T-helper 1 cell treated with Interleukin-12 subunit alpha and Interleukin-12 subunit beta and Interleukin-4 antibody, amounts not matched to agents 30 μg/mL and 1 μg/mL, for 36 hours (primary cell): Measurements from ENCODE around the gene CLASRP.

Experiments used
- H3K27ac Mint-ChIP-seq: one replicate; pipeline ENCODE4 v1.8.0; 2021; ENCODE audit warnings: mild to moderate bottlenecking, mixed read lengths
- H3K27me3 Mint-ChIP-seq: one replicate; pipeline ENCODE4 v1.8.0; 2021; ENCODE audit warnings: low read depth, mixed read lengths
- H3K36me3 Mint-ChIP-seq: one replicate; pipeline ENCODE4 v1.8.0; 2021; ENCODE audit warnings: low read depth, mixed read lengths
- H3K4me1 Mint-ChIP-seq: one replicate; pipeline ENCODE4 v1.8.0; 2021; ENCODE audit warnings: low read depth, mixed read lengths
- H3K4me3 Mint-ChIP-seq: one replicate; pipeline ENCODE4 v1.8.0; 2021; ENCODE audit warnings: mild to moderate bottlenecking, moderate library complexity, mixed read lengths
- H3K9me3 Mint-ChIP-seq: one replicate; pipeline ENCODE4 v1.8.0; 2021; ENCODE audit warnings: mixed read lengths

Gene CLASRP

DNA sequence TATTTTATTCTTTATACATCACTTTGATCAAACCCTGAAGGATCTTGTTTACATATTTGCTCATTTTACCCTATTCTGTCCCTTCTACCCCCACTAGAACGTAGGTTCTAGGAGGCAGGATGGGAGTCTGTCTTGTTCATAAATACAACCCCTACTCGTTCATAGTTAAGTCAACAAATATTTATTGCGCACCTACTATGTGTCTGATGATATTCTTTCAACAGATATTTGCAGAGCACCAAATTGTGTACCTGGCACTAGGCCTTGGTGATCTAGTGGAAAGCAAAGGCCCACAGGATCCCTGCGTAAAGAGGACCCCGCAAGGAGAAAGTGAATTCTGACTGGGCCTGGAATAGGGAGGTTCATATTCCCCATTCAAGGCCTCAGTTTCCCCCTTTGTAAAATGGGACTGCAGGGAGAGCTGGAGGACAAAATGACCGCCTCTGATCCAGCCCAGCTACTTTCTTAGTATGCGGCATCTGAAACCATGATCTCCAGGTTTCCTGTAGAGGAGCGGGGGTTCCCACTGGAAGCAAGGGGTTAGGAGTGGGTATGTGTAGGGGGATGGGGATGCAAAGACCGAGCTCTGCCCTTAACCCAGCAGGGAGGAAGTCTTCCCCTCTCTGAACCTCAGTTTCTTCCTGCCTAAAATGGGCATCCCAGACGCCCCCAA lies 39.7 kb downstream of the CLASRP start:
- Mint-ChIP-seq H3K27ac (no peak overlapping the region), H3K36me3 (peaks cover 16% of the 10 kb centered on the region), H3K4me1 (peaks cover 29% of the 10 kb centered on the region), H3K27me3 (no peaks in the 10 kb centered on the region), H3K4me3 (peak overlapping the region; percentile 99), H3K9me3 (no peaks in the 10 kb centered on the region)

DNA sequence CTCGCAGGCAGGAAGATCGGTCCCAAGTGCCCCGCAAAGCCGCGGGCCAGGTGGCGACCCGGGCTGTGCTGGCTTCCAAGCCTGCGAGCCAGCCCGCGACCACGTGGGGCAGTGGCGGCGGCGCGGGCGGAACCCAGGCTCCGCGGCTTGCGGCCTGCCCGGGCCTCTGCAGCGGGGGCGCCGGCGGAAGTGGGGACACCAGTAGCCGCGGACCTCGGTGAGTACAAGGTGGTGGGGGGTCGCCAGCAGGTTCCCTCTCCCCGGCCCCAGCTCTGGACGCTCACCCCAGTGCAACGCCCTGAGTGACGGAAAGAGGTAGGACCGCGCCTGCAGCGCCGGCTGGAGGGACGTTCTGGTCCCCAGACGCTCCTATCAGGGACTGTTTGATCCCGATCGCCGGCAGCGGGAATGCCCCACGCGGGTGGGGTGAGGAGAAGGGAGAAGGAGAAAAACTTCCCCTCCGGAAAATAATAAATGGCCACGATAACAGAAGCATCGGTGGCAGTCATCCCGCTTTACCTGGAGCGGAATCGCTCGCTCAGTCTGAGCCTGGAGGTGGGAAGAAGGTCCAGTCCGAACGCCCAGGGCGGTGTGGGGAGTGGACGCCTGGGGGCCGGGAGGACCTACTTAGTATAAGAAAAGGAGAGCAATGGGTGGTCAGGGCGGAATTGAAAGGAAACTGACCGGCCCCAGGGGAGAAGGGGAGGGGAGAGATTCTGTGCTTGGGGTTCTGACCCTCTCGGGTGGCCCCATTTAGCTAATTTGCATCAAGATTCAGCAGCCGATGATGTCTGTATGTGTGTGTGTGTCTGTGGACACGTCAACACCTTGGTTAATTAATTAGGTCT lies 40.4 kb downstream of the CLASRP start, which contains the start of gene GEMIN7:
Gene GEMIN7, plus strand, starts transcription at position 198 of the 848 bp plus-strand sequence. CDS start 10,855 bp downstream, outside the sequence.
- Mint-ChIP-seq H3K36me3 (peaks cover 16% of the 10 kb centered on the region), H3K4me1 (peaks cover 29% of the 10 kb centered on the region), H3K9me3 (no peaks in the 10 kb centered on the region), H3K27ac (peak within 1 kb of the TSS; percentile 88), H3K27me3 (no peaks in the 10 kb centered on the region), H3K4me3 (peak within 1 kb of the TSS; percentile 99)

DNA sequence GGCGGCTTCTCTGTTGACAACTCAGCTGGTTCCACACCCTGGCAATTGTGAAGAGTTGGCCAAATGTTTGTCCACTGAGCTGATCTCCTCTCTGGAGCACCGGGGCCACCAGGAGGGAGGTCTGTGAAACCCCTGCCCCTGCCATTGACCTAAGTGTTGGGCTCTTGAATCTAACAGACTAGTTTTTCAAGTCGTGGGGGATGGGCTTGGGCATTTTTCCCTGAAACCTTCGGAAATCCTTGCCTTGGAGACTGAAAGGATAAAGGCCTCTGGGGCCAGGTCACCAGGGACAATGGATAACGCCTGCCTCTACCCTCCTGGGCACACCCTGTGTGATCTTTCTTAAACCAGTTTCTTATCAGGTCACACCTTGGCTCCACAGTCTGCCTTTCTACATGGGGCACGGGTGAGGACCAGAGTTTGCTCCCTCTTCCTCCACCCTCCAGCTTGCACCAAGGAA lies 41.1 kb downstream of the CLASRP start:
- Mint-ChIP-seq H3K4me1 (peaks cover 29% of the 10 kb centered on the region), H3K4me3 (peak overlapping the region; percentile 99), H3K36me3 (peaks cover 16% of the 10 kb centered on the region), H3K27me3 (no peaks in the 10 kb centered on the region), H3K27ac (peak overlapping the region; percentile 88), H3K9me3 (no peaks in the 10 kb centered on the region)

DNA sequence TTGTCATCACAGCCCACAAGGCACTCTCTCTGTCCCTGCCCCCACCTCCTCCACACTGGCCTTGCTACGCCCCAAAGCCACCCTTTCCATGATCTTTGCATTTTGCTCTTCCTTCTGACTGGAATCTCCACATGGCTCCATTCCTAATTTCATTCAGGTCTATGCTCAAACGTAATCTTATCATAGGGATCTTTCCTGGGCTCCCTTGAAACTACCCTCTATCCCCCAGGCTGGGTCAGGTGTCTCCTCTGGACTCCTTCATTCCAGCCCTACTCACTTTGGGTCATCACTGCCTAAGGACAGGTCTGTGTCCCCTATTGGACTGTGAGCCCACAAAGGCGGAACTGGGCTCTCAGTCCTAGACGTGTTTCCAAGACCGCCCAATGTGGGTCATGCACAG lies 43.3 kb downstream of the CLASRP start:
- Mint-ChIP-seq H3K36me3 (peaks cover 19% of the 10 kb centered on the region), H3K4me1 (peaks cover 29% of the 10 kb centered on the region), H3K27me3 (no peaks in the 10 kb centered on the region), H3K9me3 (no peaks in the 10 kb centered on the region), H3K27ac (peak overlapping the region; percentile 60), H3K4me3 (peak overlapping the region; percentile 56)

DNA sequence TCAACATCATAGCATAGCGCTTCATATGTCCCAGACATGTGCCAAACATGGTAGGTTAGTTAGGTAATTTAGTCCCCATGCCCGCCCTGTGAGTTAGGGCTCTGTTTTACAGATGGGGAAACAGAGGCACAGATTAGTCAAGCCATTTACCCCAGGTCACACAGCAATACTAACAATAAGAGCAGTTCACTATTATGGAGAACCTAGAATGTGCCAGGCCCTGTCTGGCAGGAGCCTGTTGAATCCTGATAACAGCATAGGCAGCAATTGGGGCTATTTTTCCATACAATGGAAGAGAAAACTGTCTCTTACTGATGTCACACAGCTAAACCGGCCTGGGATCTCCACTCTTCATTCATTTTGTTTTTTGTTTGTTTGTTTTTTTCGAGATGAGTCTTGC lies 47.6 kb downstream of the CLASRP start:
- H3K27me3 Mint-ChIP-seq = no peaks in the 10 kb centered on the region
- H3K4me1 Mint-ChIP-seq = peaks cover 27% of the 10 kb centered on the region
- H3K36me3 Mint-ChIP-seq = peaks cover 26% of the 10 kb centered on the region
- peak overlapping the region; percentile 55 for H3K27ac Mint-ChIP-seq
- H3K9me3 Mint-ChIP-seq = peaks cover 2% of the 10 kb centered on the region
- H3K4me3 Mint-ChIP-seq = no peak overlapping the region

DNA sequence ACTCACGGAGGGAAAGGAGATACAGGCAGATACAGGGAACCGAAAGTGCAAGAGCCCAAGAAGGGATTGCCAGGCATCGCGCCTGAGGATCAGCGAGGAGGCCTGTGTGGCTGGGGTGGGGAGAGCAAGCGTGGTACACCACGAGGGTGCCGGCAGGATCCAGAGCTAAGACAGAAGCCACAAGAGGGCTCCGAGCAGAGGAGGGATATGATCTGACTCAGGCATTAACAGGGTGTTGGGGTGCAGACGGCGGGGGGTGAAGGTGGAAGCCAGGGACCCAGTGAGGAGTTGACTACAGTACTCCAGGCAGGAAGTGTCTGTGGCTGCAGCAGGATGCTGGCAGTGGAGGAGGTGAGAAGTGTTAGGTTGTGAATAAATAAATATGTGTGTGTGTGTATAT lies 48.7 kb downstream of the CLASRP start:
- H3K36me3 Mint-ChIP-seq = peaks cover 18% of the 10 kb centered on the region
- H3K4me1 Mint-ChIP-seq = peaks cover 26% of the 10 kb centered on the region
- H3K9me3 Mint-ChIP-seq = peaks cover 2% of the 10 kb centered on the region
- H3K4me3 Mint-ChIP-seq = peak overlapping the region; percentile 82
- peak overlapping the region; percentile 93 for H3K27ac Mint-ChIP-seq
- no peaks in the 10 kb centered on the region for H3K27me3 Mint-ChIP-seq

DNA sequence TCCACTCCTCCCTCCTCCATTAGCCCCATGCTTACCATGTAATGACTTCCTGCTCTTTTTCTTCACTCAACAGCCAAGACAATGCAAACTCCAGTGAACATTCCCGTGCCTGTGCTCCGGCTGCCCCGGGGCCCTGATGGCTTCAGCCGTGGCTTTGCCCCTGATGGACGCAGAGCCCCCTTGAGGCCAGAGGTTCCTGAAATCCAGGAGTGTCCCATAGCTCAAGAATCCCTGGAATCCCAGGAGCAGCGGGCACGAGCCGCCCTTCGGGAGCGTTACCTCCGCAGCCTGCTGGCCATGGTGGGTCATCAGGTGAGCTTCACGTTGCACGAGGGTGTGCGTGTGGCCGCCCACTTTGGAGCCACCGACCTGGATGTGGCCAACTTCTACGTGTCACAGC lies 51.2 kb downstream of the CLASRP start:
- H3K36me3 Mint-ChIP-seq = peaks cover 18% of the 10 kb centered on the region
- H3K27ac Mint-ChIP-seq = no peak overlapping the region
- H3K4me3 Mint-ChIP-seq = no peak overlapping the region
- peaks cover 2% of the 10 kb centered on the region for H3K9me3 Mint-ChIP-seq
- no peaks in the 10 kb centered on the region for H3K27me3 Mint-ChIP-seq
- H3K4me1 Mint-ChIP-seq = peaks cover 41% of the 10 kb centered on the region

DNA sequence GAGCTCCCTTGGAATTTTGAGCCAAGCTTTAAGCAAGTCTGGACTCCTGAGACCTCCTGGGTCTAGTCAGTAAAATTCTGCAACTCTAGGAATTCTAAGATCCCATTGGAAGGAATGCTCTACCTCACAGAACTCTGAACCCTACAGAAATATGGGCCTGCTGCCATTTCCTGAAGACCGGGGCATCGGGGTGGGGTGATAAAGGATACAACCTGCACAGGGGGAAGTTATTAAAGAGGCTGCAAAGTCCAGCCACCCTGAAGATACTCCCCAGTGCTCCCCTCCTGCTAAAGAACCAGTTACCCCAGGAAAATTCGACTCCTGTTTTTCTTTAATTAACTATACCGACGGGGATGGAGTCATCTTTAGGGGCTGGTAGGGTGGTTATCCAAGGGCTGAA lies 51.8 kb downstream of the CLASRP start:
- Mint-ChIP-seq H3K27ac (no peak overlapping the region), H3K9me3 (peaks cover 2% of the 10 kb centered on the region), H3K4me3 (no peak overlapping the region), H3K4me1 (peaks cover 41% of the 10 kb centered on the region), H3K27me3 (no peaks in the 10 kb centered on the region), H3K36me3 (peaks cover 16% of the 10 kb centered on the region)

DNA sequence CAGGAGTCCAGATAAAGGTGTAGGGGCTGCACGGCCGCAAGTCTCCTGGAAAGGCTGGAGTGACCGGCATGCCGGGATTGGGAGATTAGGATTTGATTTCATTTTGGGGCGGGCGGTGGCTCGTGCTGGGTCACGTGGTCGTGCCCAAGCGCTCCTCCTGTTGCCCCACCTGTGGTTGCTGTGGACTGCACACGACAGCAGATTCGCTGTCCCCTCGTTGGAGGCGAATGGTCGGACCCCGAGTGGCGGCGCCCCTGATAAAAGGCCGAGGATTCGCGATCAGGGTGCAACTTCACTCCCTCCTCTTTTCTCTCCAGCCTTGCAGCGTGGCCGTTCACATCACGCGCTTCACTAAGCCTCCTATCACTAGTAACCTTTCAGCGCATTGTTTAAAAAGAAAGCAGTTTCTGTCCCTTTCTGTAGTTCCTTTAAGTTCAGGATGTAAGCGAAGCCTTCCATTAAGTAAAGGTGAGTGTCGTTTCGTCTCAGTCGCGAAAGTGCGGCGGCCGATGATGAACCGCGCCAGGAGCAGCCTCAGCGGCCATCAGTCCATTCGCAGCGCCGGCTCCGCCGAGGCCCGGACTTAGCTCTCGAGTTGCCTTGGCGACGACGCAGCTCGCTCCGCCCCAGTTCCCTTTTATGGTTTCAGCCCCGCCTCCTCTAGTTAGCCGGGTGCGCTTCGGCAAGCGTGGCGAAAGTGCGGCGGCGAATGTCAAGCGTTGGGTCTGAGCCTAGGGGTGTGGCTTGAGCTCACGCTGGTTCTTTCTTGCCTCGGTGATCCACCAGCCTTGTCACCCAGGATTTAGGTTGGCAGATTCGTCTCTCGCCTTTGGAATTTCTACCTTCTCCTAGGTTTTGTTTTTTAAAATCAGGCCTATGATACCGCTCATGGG lies 52.4 kb downstream of the CLASRP start:
- H3K36me3 Mint-ChIP-seq = peaks cover 16% of the 10 kb centered on the region
- H3K27me3 Mint-ChIP-seq = no peaks in the 10 kb centered on the region
- peak overlapping the region; percentile 94 for H3K27ac Mint-ChIP-seq
- H3K4me1 Mint-ChIP-seq = peaks cover 45% of the 10 kb centered on the region
- peak overlapping the region; percentile 86 for H3K4me3 Mint-ChIP-seq
- H3K9me3 Mint-ChIP-seq = peaks cover 2% of the 10 kb centered on the region

DNA sequence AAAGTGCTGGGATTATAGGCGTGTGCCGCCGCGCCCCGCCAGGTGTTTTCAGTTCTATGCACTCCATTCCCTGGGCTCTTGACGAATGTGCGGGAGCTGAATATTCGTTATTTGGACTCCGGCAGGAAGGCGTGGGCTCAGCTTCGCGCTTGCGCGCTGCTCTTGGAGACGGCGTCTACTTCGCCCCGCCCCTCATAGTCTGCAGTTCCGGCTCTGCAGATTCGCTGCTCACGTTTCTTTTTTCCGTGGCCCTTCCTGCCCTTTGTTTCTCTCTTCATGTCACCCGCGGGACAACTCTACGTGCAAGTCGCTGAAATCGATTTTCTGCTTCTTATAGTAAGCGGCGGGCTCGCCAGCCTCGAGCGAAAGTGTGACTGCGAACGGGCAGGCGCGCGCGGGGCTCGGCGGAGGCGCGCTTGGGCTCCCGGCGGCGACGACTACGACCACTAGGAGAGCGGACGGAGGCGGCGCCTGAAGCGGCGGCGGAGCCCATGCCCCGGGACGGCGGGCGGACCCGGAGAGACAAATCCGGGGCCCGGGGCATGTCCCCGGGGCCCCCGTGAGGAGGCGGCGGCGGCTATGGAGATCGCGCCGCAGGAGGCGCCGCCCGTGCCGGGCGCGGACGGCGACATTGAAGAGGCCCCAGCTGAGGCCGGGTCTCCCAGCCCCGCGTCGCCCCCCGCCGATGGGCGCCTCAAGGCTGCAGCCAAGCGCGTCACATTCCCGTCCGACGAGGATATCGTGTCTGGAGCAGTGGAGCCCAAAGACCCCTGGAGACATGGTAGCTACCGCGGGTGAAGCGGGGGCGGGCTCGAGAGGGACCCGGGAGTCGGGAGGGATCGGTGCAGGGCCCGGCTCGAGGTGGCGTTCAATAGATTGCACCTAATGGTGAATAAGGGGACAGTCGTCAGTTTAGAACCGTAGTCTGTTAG lies 54.2 kb downstream of the CLASRP start, which contains the start of gene PPP1R37:
Gene PPP1R37, plus strand, starts transcription at position 433 of the 932 bp plus-strand sequence. Its CDS starts 147 bp downstream, at position 580.
- peaks cover 45% of the 10 kb centered on the region for H3K4me1 Mint-ChIP-seq
- H3K36me3 Mint-ChIP-seq = peaks cover 14% of the 10 kb centered on the region

DNA sequence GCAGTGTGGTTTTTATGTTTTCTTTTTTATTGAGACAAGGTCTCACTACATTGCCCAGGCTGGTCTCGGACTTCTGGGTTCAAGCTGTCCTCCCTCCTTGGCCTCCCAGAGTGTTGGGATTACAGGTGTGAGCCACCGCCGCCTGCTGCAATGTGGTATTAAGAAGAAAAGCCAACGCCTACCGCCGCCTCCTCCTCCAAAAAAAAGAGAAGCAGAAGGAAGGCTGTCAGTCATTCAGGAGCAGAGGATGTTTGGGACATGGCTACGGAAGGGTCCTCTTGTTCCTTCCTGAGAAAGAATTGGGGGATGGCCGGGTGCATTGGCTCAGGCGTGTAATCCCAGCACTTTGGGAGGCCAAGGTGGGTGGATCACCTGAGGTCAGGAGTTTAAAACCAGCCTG lies 55.3 kb downstream of the CLASRP start:
- peaks cover 14% of the 10 kb centered on the region for H3K36me3 Mint-ChIP-seq
- H3K4me1 Mint-ChIP-seq = peaks cover 41% of the 10 kb centered on the region
- no peaks in the 10 kb centered on the region for H3K27me3 Mint-ChIP-seq
- peaks cover 2% of the 10 kb centered on the region for H3K9me3 Mint-ChIP-seq
- H3K4me3 Mint-ChIP-seq = peak overlapping the region; percentile 86
- H3K27ac Mint-ChIP-seq = peak overlapping the region; percentile 79

More for the DNA sequence above, 54.2 kb downstream of the CLASRP start, which contains the start of gene PPP1R37:
- Mint-ChIP-seq H3K27me3 (no peaks in the 10 kb centered on the region), H3K4me3 (peak within 1 kb of the TSS; percentile 86), H3K27ac (peak within 1 kb of the TSS; percentile 94), H3K9me3 (peaks cover 2% of the 10 kb centered on the region)

DNA sequence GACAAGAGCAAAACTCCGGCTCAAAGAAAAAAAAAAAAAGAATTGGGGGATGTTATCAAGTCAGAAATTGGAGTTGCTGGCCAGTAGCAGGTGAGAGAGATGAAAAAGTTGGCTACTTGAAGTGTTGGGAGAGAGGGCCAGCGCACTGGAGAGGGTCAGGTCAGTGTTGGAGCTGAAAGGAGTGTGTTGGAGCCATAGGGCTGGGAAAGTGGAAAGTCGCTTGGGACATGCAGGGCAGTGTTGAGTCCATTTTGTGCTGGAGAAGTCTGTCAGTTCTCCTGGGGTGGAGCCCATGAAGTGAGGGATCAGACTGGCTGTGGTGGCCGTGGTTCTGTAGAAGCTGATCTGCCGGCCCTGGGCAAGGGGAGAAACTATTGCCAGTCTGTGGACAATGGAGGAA lies 55.9 kb downstream of the CLASRP start:
- H3K27ac Mint-ChIP-seq = peak overlapping the region; percentile 28
- no peaks in the 10 kb centered on the region for H3K27me3 Mint-ChIP-seq
- H3K4me3 Mint-ChIP-seq = peak overlapping the region; percentile 86
- H3K4me1 Mint-ChIP-seq = peaks cover 41% of the 10 kb centered on the region
- peaks cover 2% of the 10 kb centered on the region for H3K9me3 Mint-ChIP-seq
- H3K36me3 Mint-ChIP-seq = peaks cover 15% of the 10 kb centered on the region
